A549 treated with Hydrocortisone at 1 μM for 4 hours (cell line): ENCODE measurements around the gene AKR7A2. TPM values are rescaled to one million over a fixed set of nuclear protein-coding genes. Genes with fewer than 3 reads are reported as not detected.

Source experiments
- total RNA-seq: library from RNA; stranded (reverse); fragments of 200-300 nt; extraction: Qiagen RNA extraction; gene quantifications from 5 replicates; pipeline ENCODE4 v1.2.3, GENCODE V29; 2022

Gene AKR7A2
- total RNA-seq: 34.9 to 51.7 TPM (median 50.3 TPM) in 5 replicates

GRCh38 chr1:19311931-19312781 lies at the start of gene AKR7A2, which contains the start of gene SLC66A1:
Gene AKR7A2, minus strand, starts transcription at chr1:19312144. Its CDS starts 20 bp downstream, at chr1:19312124.
Gene SLC66A1, plus strand, starts transcription at chr1:19312326. Its CDS starts 5,352 bp downstream, at chr1:19317678.

GRCh38 chr1:19288324-19289241 lies 23.4 kb downstream of the AKR7A2 start, which contains the start of gene AKR7A3:
Gene AKR7A3, minus strand, starts transcription at chr1:19288770. Its CDS starts 61 bp downstream, at chr1:19288709.

Other genes with a start within 250 kb of the AKR7A2 start
- 94.8 to 114 TPM (median 96.2 TPM) in 5 replicates for gene UBR4, start 101.9 kb downstream of the AKR7A2 start, total RNA-seq
- 31.4 to 33.3 TPM (median 32.9 TPM) in 5 replicates for gene EMC1, start 60.6 kb downstream of the AKR7A2 start, total RNA-seq
- 62.2 to 71.3 TPM (median 65.4 TPM) in 5 replicates for gene MRTO4, start 60.3 kb downstream of the AKR7A2 start, total RNA-seq
- gene AKR7A3, start 23.4 kb downstream of the AKR7A2 start, total RNA-seq: 0.06 to 0.16 TPM (median 0.12 TPM) in 4 of 5 replicates, not detected in the other
- 16.5 to 23.3 TPM (median 21.1 TPM) in 5 replicates for gene SLC66A1, start 182 bp upstream of the AKR7A2 start, total RNA-seq
- 230 to 274 TPM (median 231 TPM) in 5 replicates for gene CAPZB, start 173.4 kb upstream of the AKR7A2 start, total RNA-seq